AG08396 (cell line): Measurements from ENCODE around the gene HDAC10.
A peak's percentile ranks its signal among the peaks of the same experiment; 100 is the strongest.
"Not testable (repeated sequence)": the region's sequence is repeated elsewhere in the genome, so short reads cannot be mapped to it uniquely, and the experiment has no call there.

Experiments
- DNase-seq: peaks from one replicate; pipeline ENCODE4 v3.0.0; 2012; ENCODE audit warnings: low spot score, mixed read lengths

Gene HDAC10

GRCh38 chr22:50216684-50217520, 34.2 kb downstream of the HDAC10 start:
- no peak for DNase-seq

- DNase-seq: no peak
Measured at GRCh38 chr22:50216055-50216683, 34.9 kb downstream of the HDAC10 start.

- DNase-seq: no peak
Measured at GRCh38 chr22:50215297-50216054, 35.6 kb downstream of the HDAC10 start.

- DNase-seq: no peak
Measured at GRCh38 chr22:50213263-50213662, 37.8 kb downstream of the HDAC10 start.

GRCh38 chr22:50211147-50211546, 39.9 kb downstream of the HDAC10 start:
- no peak for DNase-seq

- no peak for DNase-seq
Measured at GRCh38 chr22:50210378-50211139, 40.5 kb downstream of the HDAC10 start.

GRCh38 chr22:50209893-50210292, 41.2 kb downstream of the HDAC10 start:
- peak; percentile 90 for DNase-seq

- DNase-seq: no peak
Measured at GRCh38 chr22:50208939-50209892, 41.8 kb downstream of the HDAC10 start.

GRCh38 chr22:50208430-50208938, 42.6 kb downstream of the HDAC10 start:
- DNase-seq: no peak

- no peak for DNase-seq
Measured at GRCh38 chr22:50207383-50208140, 43.5 kb downstream of the HDAC10 start.

GRCh38 chr22:50206599-50206998, 44.5 kb downstream of the HDAC10 start:
- DNase-seq: peak; percentile 86

- DNase-seq: no peak
Measured at GRCh38 chr22:50205781-50206569, 45.1 kb downstream of the HDAC10 start.

GRCh38 chr22:50204998-50205397, 46.1 kb downstream of the HDAC10 start:
- not testable (repeated sequence) for DNase-seq

- DNase-seq: no peak
Measured at GRCh38 chr22:50204571-50204970, 46.5 kb downstream of the HDAC10 start.

- DNase-seq: no peak
Measured at GRCh38 chr22:50203288-50203687, 47.8 kb downstream of the HDAC10 start.

GRCh38 chr22:50202130-50202666, 48.9 kb downstream of the HDAC10 start:
- no peak for DNase-seq

- peak; percentile 72 for DNase-seq
Measured at GRCh38 chr22:50201191-50202129, 49.6 kb downstream of the HDAC10 start.
